ENCODE results near the gene INPP5D. TPM values are rescaled to one million over a fixed set of nuclear protein-coding genes. Genes with fewer than 3 reads are reported as not detected.

The INPP5D gene
- polyA plus RNA-seq, 1 of the 3 experiments (the other 2 are of a cell fraction), result 1.3 TPM

- H3K79me2 ChIP-seq (ENCODE audit: insufficient read depth), result no peaks in the 10 kb centered on the region
- no peak overlapping the region for H3K4me3 ChIP-seq (ENCODE audit: low read depth in 2 of 2, low read length in 1 of 2)
- DNase-seq, result no peak
- no peaks in the 10 kb centered on the region for H3K36me3 ChIP-seq (replicated peaks in 1 of 2; ENCODE audit: control insufficient read depth in 1 of 2, insufficient read depth in 2 of 2, low read length in 1 of 2)
- H3K27me3 ChIP-seq (ENCODE audit: insufficient read depth), result no peaks in the 10 kb centered on the region
- TF ChIP-seq TCF12 (IDR thresholded peaks at IDR 0.05) (no peak), NRF1 (IDR thresholded peaks at IDR 0.05; ENCODE audit: low read depth, low read length) (no peak), ELF1 (IDR thresholded peaks at IDR 0.05) (no peak), ZBTB33 (IDR thresholded peaks at IDR 0.05; ENCODE audit: borderline replicate concordance, low read depth) (no peak), SIN3A (IDR thresholded peaks at IDR 0.05; ENCODE audit: borderline replicate concordance, low read depth, low read length) (no peak), USF1 (IDR thresholded peaks at IDR 0.05; ENCODE audit: borderline replicate concordance, low read depth) (no peak), SMC3 (IDR thresholded peaks at IDR 0.05; ENCODE audit: low read depth, low read length) (no peak), GATA2 (CRISPR knock-in tag; IDR thresholded peaks at IDR 0.05) (no peak), IRF3 (IDR thresholded peaks at IDR 0.05; ENCODE audit: low read depth, low read length) (no peak), REST (IDR thresholded peaks at IDR 0.05; ENCODE audit: low read depth, low read length) (no peak), FOSL2 (IDR thresholded peaks at IDR 0.05; ENCODE audit: borderline replicate concordance, low read depth) (no peak), EP300 (IDR thresholded peaks at IDR 0.05; ENCODE audit: borderline replicate concordance in 1 of 2, low read depth in 1 of 2, low read length in 1 of 2) (no peak), RAD21 (IDR thresholded peaks at IDR 0.05; ENCODE audit: low read length) (no peak), CTCF (IDR thresholded peaks at IDR 0.05) (no peak)
- H3K9me3 ChIP-seq, result no peaks in the 10 kb centered on the region
- no peak overlapping the region for H3K9ac ChIP-seq
- peaks cover 0 to 16% of the 10 kb centered on the region in 2 experiments; a peak in 1 of 4 replicates for H3K4me1 ChIP-seq (ENCODE audit: control insufficient read depth in 1 of 2, insufficient read depth in 2 of 2, low read depth in 1 of 2, low read length in 1 of 2)
- no peaks in the 10 kb centered on the region for H3F3A ChIP-seq (replicated peaks; ENCODE audit: insufficient read depth)
- POLR2A ChIA-PET, result no interaction called here
- CTCF ChIA-PET, result interaction anchor here (0.6 to 3.7 kb wide), 2 partner anchors 12 to 185 kb away, joined by 3 to 23 read pairs; partner anchors contain the start of gene ATG16L1
- H4K20me1 ChIP-seq (ENCODE audit: insufficient read depth), result no peaks in the 10 kb centered on the region
- no peak overlapping the region for H2AFZ ChIP-seq (ENCODE audit: low read depth)
- no peak overlapping the region for H3K27ac ChIP-seq (ENCODE audit: low read depth in 2 of 2, low read length in 1 of 2)
- no peak overlapping the region for H3K4me2 ChIP-seq
- WGBS (ENCODE audit: low lambda C conversion rate), result 71% methylated on average over 9 of the region's 9 CpGs
- no peaks in the 10 kb centered on the region for H3K9me2 ChIP-seq
Measured at GRCh38 chr2:233065954-233066470, 5.9 kb downstream of the INPP5D start.
